Measurements from ENCODE around the gene ATL3.

- TF ChIP-seq EZH2 (IDR thresholded peaks at IDR 0.05; ENCODE audit: borderline replicate concordance, low read length) (no peak), CTCF (IDR thresholded peaks at IDR 0.05; ENCODE audit: low read length) (no peak)
These were observed 37.6 kb upstream of the ATL3 start for GRCh38 chr11:63708764-63709163.

Data from OCI-LY1 (cell line).